Tibial artery (tissue), 4 donors: ENCODE results near the gene CACNB3.
A peak's percentile ranks its signal among the peaks of the same experiment; 100 is the strongest.

Experiments
- DNase-seq, 2 donors: peaks; one replicate each; pipeline ENCODE4 v3.0.0-alpha.2; 2019
- H3K27ac ChIP-seq, 2 donors: fragments of 200-600 bp; sonication (generic) in 1 of 2; 1 replicate in 1 of 2; 2 replicates in 1 of 2; pipeline ENCODE4 v1.5.1; 2018 to 2019; ENCODE audit warnings: mild to moderate bottlenecking in 1 of 2
- H3K27me3 ChIP-seq, 2 donors: fragments of 200-600 bp; sonication (generic) in 1 of 2; one replicate each; pipeline versions ENCODE4 v1.5.1 to v1.6.0; 2016 to 2019
- H3K36me3 ChIP-seq, 3 donors: fragments of 200-600 bp; sonication (generic) in 2 of 3; one replicate each; pipeline ENCODE4 v1.5.1; 2016 to 2019; ENCODE audit warnings: mild to moderate bottlenecking in 2 of 3
- H3K4me1 ChIP-seq, 4 donors: fragments of 200-600 bp; sonication (generic) in 2 of 4; 1 replicate in 3 of 4; 2 replicates in 1 of 4; pipeline ENCODE4 v1.5.1; 2016 to 2019
- H3K4me3 ChIP-seq, 2 donors: fragments of 200-600 bp; sonication (generic) in 1 of 2; 1 replicate in 1 of 2; 2 replicates in 1 of 2; pipeline ENCODE4 v1.5.1; 2018 to 2019; ENCODE audit warnings: mild to moderate bottlenecking in 2 of 2
- H3K9me3 ChIP-seq, 3 donors: fragments of 200-600 bp; sonication (generic) in 1 of 3; one replicate each; pipeline ENCODE4 v1.5.1; 2016 to 2019
- intact Hi-C: fragments of 100-400 bp; cut with DNase I; formaldehyde crosslinking; loops from one replicate; pipeline ENCODE4 v1.15.0; 2023; ENCODE audit warnings: low total_unique reads
- TF ChIP-seq, protein P1 (sequence below), 2 experiments: fragments of 200-600 bp in 1 of 2; fragments of 450-650 bp in 1 of 2; IDR thresholded peaks; one replicate each; pipeline ENCODE4 v1.5.1; 2017 to 2019; ENCODE audit warnings: antibody characterized with exemption in 2 of 2, mild to moderate bottlenecking in 1 of 2, moderate library complexity in 1 of 2

The CACNB3 gene

DNA sequence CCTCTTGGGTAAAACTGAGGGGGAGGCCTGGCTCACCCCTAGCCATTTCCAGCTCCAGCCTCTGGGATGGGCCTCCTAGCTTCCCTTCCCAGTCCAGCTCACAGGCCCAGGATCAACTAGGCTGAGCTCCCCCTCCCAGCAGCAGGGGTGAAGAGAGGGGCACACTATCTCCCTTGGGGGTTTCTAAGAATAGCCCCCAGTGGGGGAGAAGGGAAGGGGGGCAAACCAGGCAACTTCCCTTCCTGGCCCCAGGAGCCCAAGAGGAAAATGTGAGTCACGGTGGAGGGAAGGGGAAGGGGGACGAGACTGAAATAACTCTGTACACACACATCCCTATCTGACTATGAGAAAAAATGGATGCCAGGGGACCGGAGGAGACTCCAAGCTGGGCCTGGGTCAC, 38.4 kb upstream of the CACNB3 start:
- Histone ChIP-seq H3K36me3 (peaks cover 27 to 49% (median 44%) of the 10 kb centered on the region in 3 donors), H3K4me1 (peaks cover 7 to 72% (median 42%) of the 10 kb centered on the region in 4 donors), H3K4me3 (no peak overlapping the region), H3K27ac (peak overlapping the region; percentile 78 to 88), H3K27me3 (no peaks in the 10 kb centered on the region), H3K9me3 (no peaks in the 10 kb centered on the region)
- intact Hi-C loops: no loop called here
- peak; percentile 62 to 92 for DNase-seq
- TF ChIP-seq, protein P1, sequence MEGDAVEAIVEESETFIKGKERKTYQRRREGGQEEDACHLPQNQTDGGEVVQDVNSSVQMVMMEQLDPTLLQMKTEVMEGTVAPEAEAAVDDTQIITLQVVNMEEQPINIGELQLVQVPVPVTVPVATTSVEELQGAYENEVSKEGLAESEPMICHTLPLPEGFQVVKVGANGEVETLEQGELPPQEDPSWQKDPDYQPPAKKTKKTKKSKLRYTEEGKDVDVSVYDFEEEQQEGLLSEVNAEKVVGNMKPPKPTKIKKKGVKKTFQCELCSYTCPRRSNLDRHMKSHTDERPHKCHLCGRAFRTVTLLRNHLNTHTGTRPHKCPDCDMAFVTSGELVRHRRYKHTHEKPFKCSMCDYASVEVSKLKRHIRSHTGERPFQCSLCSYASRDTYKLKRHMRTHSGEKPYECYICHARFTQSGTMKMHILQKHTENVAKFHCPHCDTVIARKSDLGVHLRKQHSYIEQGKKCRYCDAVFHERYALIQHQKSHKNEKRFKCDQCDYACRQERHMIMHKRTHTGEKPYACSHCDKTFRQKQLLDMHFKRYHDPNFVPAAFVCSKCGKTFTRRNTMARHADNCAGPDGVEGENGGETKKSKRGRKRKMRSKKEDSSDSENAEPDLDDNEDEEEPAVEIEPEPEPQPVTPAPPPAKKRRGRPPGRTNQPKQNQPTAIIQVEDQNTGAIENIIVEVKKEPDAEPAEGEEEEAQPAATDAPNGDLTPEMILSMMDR (IDR thresholded peaks at IDR 0.05): peak in 1 of 2 experiments; percentile 6

DNA sequence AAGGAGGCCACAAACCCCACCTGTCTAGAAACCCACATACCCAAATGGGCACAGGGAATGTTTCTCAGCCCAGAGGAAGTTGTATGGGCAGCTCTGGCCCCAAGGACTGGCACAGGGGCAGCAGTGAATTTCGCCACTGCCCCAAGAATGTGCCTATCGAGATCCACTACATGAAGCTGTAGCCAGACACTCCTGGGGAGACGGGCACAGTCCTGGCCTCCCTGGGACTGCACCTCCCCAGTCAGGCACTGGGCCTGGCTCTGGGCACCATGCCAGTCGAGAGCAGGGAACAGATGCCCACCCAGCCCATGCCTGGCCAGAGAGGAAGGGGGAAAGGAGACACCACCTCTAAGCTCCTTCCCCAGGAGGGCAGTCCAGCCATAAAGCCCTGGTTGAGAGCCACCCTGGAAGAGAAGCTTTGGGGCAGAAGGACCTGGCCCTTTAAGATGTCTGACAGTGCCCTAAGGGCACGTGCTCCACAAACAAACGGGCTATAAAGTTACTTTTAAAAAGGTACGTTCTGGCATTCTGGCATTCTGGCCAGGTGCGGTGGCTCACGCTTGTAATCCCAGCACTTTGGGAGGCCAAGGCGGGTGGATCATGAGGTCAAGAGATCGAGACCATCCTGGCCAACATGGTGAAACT, 37.8 kb upstream of the CACNB3 start:
- TF ChIP-seq, protein P1 (IDR thresholded peaks at IDR 0.05): no peak
- intact Hi-C loops: no loop called here
- Histone ChIP-seq H3K9me3 (no peaks in the 10 kb centered on the region), H3K4me1 (peaks cover 7 to 79% (median 45%) of the 10 kb centered on the region in 4 donors), H3K27ac (peak overlapping the region; percentile 78 to 88), H3K4me3 (no peak overlapping the region), H3K36me3 (peaks cover 21 to 43% (median 38%) of the 10 kb centered on the region in 3 donors), H3K27me3 (no peaks in the 10 kb centered on the region)
- no peak for DNase-seq

GRCh38 chr12:48781750-48782456, 36.4 kb upstream of the CACNB3 start:
- intact Hi-C loops: no loop called here
- Histone ChIP-seq H3K4me1 (peaks cover 7 to 93% (median 56%) of the 10 kb centered on the region in 4 donors), H3K9me3 (no peaks in the 10 kb centered on the region), H3K27me3 (no peaks in the 10 kb centered on the region), H3K36me3 (peaks cover 9 to 29% (median 24%) of the 10 kb centered on the region in 3 donors), H3K27ac (peak overlapping the region; percentile 18 to 88), H3K4me3 (no peak overlapping the region)
- TF ChIP-seq, protein P1 (IDR thresholded peaks at IDR 0.05): no peak
- DNase-seq: no peak

DNA sequence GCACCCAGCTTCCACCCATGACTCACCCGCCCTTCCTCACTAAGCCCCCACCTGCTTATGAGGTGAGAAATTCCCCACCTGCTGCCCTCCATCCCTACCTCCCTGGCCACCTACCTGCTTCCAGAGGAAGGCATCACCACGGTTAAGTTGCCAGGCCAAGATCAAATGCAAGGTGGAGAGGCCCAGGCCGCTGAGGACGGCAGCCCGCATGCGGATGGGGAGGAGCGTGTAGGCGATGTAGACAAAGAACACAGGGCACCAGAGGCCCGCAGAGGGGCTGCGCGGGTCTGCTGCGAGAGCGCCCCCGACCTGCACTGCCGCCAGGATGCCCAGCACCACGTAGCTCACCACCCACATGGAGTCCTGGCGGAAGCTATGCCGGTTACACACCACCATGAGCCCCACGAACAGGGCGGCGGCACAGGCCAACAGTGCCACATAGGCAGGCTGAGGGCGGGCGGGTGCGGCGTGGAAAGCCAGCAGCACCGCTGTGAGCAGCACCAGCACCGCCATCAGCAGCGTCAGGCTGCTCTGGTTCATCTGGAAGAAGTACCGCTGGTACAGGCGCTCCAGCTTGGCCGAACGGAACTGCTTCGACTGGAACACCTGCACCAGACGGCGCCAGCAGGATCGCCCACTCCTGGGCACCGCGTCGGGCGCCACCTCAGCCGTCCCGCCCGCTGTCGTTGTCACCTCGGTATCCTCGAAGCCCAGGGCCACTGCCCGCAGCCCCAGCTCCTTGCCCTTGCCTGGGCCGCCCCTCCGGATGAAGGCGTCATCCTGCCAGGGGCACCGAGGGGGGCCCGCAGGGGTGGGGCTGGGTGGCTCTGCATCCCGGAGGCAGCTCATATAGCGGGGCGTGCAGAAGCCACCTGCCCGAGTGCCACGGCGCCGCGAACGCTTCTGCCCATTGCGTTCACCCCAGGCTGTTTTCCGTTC, 35.6 kb upstream of the CACNB3 start:
- Histone ChIP-seq H3K27me3 (no peaks in the 10 kb centered on the region), H3K4me3 (no peak overlapping the region), H3K36me3 (peaks cover 9 to 20% (median 16%) of the 10 kb centered on the region in 3 donors), H3K9me3 (no peaks in the 10 kb centered on the region), H3K4me1 (peaks cover 7 to 99% (median 64%) of the 10 kb centered on the region in 4 donors), H3K27ac (peak overlapping the region in 1 of 2 donors; percentile 88)
- intact Hi-C loops: no loop called here
- DNase-seq: no peak
- TF ChIP-seq, protein P1 (IDR thresholded peaks at IDR 0.05): no peak

DNA sequence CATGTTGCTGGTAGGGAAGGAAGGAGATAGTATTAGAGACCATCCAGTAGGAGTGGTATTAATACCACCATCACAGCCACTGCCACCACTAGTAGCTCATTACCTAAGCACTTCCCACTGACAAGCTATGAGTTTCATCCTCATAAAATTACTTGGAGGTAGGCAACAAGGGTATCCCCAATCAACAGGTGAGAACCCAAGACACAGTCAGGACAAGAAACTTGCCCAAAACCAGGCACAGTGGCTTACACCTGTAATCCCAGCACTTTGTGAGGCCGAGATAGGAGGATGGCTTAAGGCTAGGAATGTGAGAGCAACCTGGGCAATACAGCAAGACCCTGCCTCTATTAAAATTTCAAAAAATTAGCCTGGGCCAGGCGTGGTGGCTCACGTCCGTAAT, 34.9 kb upstream of the CACNB3 start:
- Histone ChIP-seq H3K27ac (no peak overlapping the region), H3K4me1 (peaks cover 7 to 95% (median 66%) of the 10 kb centered on the region in 4 donors)
- intact Hi-C loops: no loop called here

More for the DNA sequence above, 34.9 kb upstream of the CACNB3 start:
- H3K4me3 ChIP-seq: no peak overlapping the region
- H3K9me3 ChIP-seq: no peaks in the 10 kb centered on the region
- no peak for DNase-seq
- TF ChIP-seq, protein P1 (IDR thresholded peaks at IDR 0.05): no peak
- no peaks in the 10 kb centered on the region for H3K27me3 ChIP-seq
- H3K36me3 ChIP-seq: peaks cover 9 to 16% (median 12%) of the 10 kb centered on the region in 3 donors
